GM12864 (cell line): ENCODE measurements around the gene AP5Z1.
A peak's percentile ranks its signal among the peaks of the same experiment; 100 is the strongest.

Experiments
- DNase-seq: peaks from one replicate; pipeline ENCODE4 v3.0.0-alpha.2; 2011; ENCODE audit warnings: low read depth
- H3K4me3 ChIP-seq: 2 replicates; pipeline ENCODE4 v1.5.1; 2011; ENCODE audit warnings: mild to moderate bottlenecking, low read depth, low read length, control low read depth
- CTCF ChIP-seq: IDR thresholded peaks from 2 replicates; pipeline ENCODE4 v1.5.1; 2011; ENCODE audit warnings: low read depth, mild to moderate bottlenecking, moderate library complexity, low read length, control low read depth, inconsistent platforms; ENCODE audit errors: missing control alignments

AP5Z1 gene

GRCh38 chr7:4751398-4751947 is 23.9 kb upstream of the AP5Z1 start:
- DNase-seq: no peak
- no peak for TF ChIP-seq CTCF
- no peak overlapping the region for H3K4me3 ChIP-seq

DNA sequence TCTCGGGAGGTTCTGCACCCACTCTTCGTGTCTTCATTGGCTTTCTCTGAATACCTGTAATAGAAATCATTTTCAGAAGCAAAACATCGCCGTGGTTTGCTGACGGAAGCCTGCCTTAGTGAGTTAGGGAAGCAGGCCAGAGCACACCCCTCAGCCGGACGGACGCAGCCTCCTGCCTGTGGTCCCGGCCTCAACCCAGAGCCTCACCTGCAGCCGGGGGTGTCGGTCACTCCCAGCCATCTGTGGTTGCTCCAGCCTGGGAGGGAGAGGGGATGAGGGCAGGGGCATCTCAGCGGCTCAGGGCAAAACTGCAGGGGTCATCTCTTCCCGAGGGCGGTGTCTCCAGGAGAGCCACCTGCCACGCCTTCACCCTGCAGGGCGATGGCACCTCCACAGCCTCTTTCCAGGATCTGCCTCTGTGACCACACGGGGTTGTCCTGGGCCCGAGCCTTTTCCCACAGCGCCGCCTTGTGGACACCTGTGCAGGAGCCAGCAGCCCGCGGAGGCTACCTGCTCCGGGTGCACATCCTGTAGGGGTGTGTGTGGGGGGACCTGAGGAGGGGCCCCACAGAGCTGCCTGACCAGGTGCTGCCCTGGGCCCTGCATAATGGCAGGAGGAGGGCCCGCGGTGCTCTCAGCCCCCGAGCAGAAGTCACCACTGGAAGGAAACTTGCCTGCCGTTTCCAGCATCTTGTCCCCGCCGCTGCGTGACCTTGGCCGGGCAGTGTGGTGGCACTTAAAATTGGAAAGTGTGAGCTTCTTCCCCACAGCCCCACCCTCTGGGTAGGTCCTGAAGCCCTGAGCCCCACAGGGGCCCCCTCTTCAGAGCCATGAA is 21.6 kb upstream of the AP5Z1 start:
- peak; percentile 94 for TF ChIP-seq CTCF
- no peak overlapping the region for H3K4me3 ChIP-seq
- DNase-seq: no peak

DNA sequence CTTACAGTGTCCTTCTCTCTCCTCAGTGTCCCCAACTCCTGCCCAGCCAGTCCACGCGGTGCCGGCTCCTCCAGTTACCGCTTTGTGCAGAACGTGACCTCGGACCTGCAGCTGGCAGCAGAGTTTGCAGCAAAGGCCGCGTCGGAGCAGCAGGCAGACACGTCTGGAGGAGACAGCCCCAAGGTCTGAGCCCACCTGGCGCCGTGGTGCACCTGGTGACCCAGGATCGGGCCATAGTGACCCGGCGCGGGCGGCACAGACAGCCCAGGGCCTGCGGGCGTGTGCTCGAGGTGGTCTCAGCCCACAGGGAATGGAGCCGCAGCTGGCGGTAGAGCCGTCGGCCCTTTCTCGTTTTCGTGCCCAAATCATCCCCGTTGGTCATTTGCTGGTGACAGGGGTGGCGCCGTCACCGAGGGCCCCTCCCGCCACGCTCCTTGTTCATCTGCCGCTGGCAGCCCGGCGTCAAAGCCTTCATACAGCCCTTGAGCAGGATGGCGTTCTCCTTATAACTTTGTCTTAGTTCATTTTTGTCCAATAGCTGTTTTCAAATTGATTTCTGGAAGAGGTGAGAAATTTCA is 20.9 kb upstream of the AP5Z1 start:
- no peak for TF ChIP-seq CTCF
- no peak overlapping the region for H3K4me3 ChIP-seq
- no peak for DNase-seq

GRCh38 chr7:4755045-4755444 is 20.4 kb upstream of the AP5Z1 start:
- DNase-seq: no peak
- no peak for TF ChIP-seq CTCF
- H3K4me3 ChIP-seq: no peak overlapping the region

GRCh38 chr7:4758111-4758510 is 17.3 kb upstream of the AP5Z1 start:
- H3K4me3 ChIP-seq: no peak overlapping the region
- no peak for TF ChIP-seq CTCF
- DNase-seq: no peak

DNA sequence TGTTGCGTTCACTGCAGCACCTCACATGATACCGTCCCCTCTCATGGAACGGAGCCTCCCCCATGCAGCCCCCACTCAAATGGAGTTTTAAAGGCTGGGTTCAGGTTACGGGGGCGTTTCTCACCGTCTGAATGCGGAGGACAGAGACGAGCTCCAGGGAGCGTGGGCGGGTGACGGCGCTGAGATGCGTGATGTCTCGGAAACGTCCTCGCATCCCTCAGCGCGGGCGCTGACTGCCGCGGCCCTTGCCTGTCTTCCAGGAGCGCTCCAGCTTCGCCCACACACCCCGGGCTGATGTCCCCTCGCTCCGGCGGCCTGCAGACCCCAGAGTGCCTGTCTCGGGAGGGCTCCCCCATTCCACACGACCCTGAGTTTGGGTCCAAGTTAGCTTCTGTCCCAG is 16.6 kb upstream of the AP5Z1 start:
- H3K4me3 ChIP-seq: no peak overlapping the region
- no peak for TF ChIP-seq CTCF
- no peak for DNase-seq
